ENCODE results near the gene CGRRF1. TPM values are rescaled to one million over a fixed set of nuclear protein-coding genes. Genes with fewer than 3 reads are reported as not detected.

Gene CGRRF1
- total and polyA plus RNA-seq, 9 of the 15 experiments (the other 6 are each of a cell fraction or from before 2014, with no cell fraction given), result 2.8 to 15.8 (median 4.6) TPM

DNA sequence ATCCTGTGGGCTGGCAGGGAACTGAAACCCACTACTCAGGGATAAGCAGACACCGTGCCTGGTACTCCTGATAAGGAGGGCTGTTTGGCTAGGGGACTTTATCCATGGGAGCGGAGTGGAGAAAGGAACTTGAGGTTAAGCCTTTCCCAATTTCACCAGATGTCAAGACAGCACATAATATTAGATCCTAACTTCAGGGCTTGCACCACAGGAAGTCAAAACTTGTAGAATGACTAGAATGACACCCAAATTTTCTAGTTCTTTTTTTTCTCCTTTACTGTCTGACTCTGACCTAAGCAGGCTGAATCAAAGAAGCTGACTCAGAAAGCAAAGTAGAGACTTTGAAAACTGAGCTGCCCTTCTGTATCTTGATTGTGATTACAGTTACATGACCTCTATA is 7.1 kb upstream of the CGRRF1 start (continued):
- TF ChIP-seq, protein P1, sequence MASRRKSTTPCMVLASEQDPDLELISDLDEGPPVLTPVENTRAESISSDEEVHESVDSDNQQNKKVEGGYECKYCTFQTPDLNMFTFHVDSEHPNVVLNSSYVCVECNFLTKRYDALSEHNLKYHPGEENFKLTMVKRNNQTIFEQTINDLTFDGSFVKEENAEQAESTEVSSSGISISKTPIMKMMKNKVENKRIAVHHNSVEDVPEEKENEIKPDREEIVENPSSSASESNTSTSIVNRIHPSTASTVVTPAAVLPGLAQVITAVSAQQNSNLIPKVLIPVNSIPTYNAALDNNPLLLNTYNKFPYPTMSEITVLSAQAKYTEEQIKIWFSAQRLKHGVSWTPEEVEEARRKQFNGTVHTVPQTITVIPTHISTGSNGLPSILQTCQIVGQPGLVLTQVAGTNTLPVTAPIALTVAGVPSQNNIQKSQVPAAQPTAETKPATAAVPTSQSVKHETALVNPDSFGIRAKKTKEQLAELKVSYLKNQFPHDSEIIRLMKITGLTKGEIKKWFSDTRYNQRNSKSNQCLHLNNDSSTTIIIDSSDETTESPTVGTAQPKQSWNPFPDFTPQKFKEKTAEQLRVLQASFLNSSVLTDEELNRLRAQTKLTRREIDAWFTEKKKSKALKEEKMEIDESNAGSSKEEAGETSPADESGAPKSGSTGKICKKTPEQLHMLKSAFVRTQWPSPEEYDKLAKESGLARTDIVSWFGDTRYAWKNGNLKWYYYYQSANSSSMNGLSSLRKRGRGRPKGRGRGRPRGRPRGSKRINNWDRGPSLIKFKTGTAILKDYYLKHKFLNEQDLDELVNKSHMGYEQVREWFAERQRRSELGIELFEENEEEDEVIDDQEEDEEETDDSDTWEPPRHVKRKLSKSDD (conservative IDR thresholded peaks at IDR 0.05; ENCODE audit: low read length), result no peak
- TF ChIP-seq STAG1 (CRISPR knock-in tag; IDR thresholded peaks at IDR 0.05; ENCODE audit: borderline replicate concordance) (no peak), BRD9 (IDR thresholded peaks at IDR 0.05; ENCODE audit: low read depth, partially characterized antibody) (no peak), TOE1 (IDR thresholded peaks at IDR 0.05; ENCODE audit: borderline replicate concordance) (no peak), TOE1 (CRISPR knock-in tag; IDR thresholded peaks at IDR 0.05; ENCODE audit: borderline replicate concordance, low read depth) (no peak), ZBTB17 (CRISPR knock-in tag; IDR thresholded peaks at IDR 0.05) (no peak), RFX5 (IDR thresholded peaks at IDR 0.05; ENCODE audit: low read depth, low read length) (no peak), RBM14 (IDR thresholded peaks at IDR 0.05; ENCODE audit: borderline replicate concordance, insufficient read depth, low read depth, low read length) (no peak), RCOR1 (IDR thresholded peaks at IDR 0.05; ENCODE audit: borderline replicate concordance in 1 of 2, low read depth in 2 of 2, low read length in 2 of 2) (no peak), KLF6 (CRISPR knock-in tag; IDR thresholded peaks at IDR 0.05; ENCODE audit: borderline replicate concordance) (no peak), EWSR1 (IDR thresholded peaks at IDR 0.05; ENCODE audit: borderline replicate concordance, low read depth, partially characterized antibody) (no peak), CBX2 (IDR thresholded peaks at IDR 0.05; ENCODE audit: insufficient read depth, low read length, poor library complexity, severe bottlenecking) (no peak), RBM25 (IDR thresholded peaks at IDR 0.05; ENCODE audit: low read depth, low read length, severe bottlenecking) (no peak), SREBF1 (IDR thresholded peaks at IDR 0.05; ENCODE audit: borderline replicate concordance, low read depth, low read length) (no peak), ZNF644 (tag; IDR thresholded peaks at IDR 0.05; ENCODE audit: low read depth) (no peak)
- TF ChIP-seq, protein P2, sequence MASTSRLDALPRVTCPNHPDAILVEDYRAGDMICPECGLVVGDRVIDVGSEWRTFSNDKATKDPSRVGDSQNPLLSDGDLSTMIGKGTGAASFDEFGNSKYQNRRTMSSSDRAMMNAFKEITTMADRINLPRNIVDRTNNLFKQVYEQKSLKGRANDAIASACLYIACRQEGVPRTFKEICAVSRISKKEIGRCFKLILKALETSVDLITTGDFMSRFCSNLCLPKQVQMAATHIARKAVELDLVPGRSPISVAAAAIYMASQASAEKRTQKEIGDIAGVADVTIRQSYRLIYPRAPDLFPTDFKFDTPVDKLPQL (IDR thresholded peaks at IDR 0.05; ENCODE audit: extremely low read depth, insufficient read length), result no peak
- TF ChIP-seq, protein P3, sequence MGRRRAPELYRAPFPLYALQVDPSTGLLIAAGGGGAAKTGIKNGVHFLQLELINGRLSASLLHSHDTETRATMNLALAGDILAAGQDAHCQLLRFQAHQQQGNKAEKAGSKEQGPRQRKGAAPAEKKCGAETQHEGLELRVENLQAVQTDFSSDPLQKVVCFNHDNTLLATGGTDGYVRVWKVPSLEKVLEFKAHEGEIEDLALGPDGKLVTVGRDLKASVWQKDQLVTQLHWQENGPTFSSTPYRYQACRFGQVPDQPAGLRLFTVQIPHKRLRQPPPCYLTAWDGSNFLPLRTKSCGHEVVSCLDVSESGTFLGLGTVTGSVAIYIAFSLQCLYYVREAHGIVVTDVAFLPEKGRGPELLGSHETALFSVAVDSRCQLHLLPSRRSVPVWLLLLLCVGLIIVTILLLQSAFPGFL (CRISPR knock-in tag; IDR thresholded peaks at IDR 0.05), result no peak
- TF ChIP-seq, protein P4, sequence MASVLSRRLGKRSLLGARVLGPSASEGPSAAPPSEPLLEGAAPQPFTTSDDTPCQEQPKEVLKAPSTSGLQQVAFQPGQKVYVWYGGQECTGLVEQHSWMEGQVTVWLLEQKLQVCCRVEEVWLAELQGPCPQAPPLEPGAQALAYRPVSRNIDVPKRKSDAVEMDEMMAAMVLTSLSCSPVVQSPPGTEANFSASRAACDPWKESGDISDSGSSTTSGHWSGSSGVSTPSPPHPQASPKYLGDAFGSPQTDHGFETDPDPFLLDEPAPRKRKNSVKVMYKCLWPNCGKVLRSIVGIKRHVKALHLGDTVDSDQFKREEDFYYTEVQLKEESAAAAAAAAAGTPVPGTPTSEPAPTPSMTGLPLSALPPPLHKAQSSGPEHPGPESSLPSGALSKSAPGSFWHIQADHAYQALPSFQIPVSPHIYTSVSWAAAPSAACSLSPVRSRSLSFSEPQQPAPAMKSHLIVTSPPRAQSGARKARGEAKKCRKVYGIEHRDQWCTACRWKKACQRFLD (CRISPR knock-in tag; IDR thresholded peaks at IDR 0.05), result no peak
- TF ChIP-seq, protein P5, sequence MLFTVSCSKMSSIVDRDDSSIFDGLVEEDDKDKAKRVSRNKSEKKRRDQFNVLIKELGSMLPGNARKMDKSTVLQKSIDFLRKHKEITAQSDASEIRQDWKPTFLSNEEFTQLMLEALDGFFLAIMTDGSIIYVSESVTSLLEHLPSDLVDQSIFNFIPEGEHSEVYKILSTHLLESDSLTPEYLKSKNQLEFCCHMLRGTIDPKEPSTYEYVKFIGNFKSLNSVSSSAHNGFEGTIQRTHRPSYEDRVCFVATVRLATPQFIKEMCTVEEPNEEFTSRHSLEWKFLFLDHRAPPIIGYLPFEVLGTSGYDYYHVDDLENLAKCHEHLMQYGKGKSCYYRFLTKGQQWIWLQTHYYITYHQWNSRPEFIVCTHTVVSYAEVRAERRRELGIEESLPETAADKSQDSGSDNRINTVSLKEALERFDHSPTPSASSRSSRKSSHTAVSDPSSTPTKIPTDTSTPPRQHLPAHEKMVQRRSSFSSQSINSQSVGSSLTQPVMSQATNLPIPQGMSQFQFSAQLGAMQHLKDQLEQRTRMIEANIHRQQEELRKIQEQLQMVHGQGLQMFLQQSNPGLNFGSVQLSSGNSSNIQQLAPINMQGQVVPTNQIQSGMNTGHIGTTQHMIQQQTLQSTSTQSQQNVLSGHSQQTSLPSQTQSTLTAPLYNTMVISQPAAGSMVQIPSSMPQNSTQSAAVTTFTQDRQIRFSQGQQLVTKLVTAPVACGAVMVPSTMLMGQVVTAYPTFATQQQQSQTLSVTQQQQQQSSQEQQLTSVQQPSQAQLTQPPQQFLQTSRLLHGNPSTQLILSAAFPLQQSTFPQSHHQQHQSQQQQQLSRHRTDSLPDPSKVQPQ (CRISPR knock-in tag; IDR thresholded peaks at IDR 0.05; ENCODE audit: borderline replicate concordance), result no peak

Data from K562 (cell line).